GM12874 (cell line): ENCODE results near the gene TEPSIN.

Experiments
- CTCF ChIP-seq: IDR thresholded peaks from 2 replicates; pipeline ENCODE4 v1.5.1; 2011; ENCODE audit warnings: low read depth, mild to moderate bottlenecking, control low read depth, low read length, moderate library complexity; ENCODE audit not compliant: insufficient read depth

The TEPSIN gene

GRCh38 chr17:81247339-81247990 is 8.6 kb upstream of the TEPSIN start:
- TF ChIP-seq CTCF: no peak

GRCh38 chr17:81246679-81247338 is 8.0 kb upstream of the TEPSIN start:
- no peak for TF ChIP-seq CTCF

- TF ChIP-seq CTCF: no peak
These were observed 7.5 kb upstream of the TEPSIN start for GRCh38 chr17:81246343-81246670.

- TF ChIP-seq CTCF: no peak
These were observed 6.9 kb upstream of the TEPSIN start for GRCh38 chr17:81245665-81246342.

GRCh38 chr17:81245024-81245664 is 6.3 kb upstream of the TEPSIN start:
- TF ChIP-seq CTCF: no peak

GRCh38 chr17:81244358-81245023 is 5.6 kb upstream of the TEPSIN start:
- TF ChIP-seq CTCF: no peak

- no peak for TF ChIP-seq CTCF
These were observed 4.4 kb upstream of the TEPSIN start for GRCh38 chr17:81243333-81243664.
